NCI-H2196 (cell line): ENCODE measurements around the gene PNO1.
"Not testable (repeated sequence)": the region's sequence is repeated elsewhere in the genome, so short reads cannot be mapped to it uniquely, and the experiment has no call there.

Source experiments
- DNase-seq: peaks from one replicate; lab custom pipeline; 2025; ENCODE audit not compliant: unreplicated experiment; lab: John Stamatoyannopoulos, UW

PNO1 gene

DNA sequence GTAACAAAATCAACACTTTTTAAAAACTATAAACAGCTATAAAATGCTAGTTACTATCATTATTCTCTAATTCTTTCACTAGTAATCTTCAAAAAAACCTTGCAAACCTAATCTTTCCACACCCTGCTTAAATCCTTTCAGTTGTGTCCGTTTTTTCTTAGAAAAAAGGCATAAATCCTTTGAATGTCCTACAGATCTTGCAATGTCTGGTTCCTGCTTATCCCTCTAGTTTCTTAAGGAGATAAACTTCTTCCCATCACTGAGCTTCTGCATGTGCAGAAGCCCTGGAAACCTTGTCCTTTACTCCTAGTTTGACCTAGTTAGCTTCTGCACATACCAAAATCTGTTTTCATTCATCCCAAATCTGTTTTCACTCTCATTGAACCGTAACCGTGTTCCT lies 1.3 kb upstream of the PNO1 start:
- DNase-seq, result no peak

DNA sequence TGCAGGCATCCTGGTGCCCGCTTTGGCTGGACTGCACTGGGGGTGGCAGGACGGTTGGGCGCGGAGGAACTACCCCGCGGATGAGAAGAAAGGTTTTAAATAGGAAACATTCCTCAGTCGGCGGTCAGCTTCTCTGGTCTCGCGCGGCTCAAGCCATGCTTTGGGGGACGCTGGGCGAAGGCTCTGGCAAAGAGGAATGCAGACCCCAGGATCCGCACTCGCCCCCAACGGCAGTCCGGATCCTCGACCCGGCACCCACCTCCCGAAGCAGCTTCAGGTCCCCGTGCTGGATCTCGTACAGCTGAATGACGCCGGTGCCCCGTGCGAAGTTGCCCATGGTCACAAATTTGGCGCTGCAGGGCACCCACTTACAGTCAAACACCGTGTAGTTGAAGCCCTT lies 686 bp upstream of the PNO1 start:
- DNase-seq, result no peak

DNA sequence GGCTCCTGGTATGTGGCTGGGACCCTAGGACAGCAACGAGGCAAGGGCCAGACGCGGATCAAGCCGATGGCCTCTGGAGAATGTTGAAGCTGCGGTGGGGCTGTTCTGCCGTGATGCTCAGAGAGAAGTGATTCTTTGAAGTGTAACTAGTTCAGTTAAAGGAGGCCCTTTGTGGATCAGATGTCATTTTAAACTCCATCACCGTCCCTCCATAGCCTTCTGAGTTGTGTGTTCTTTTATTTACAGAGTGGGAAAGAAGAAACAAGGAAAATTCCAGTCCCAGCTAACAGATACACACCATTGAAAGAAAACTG lies 403 bp downstream of the PNO1 start:
- DNase-seq, result no peak

DNA sequence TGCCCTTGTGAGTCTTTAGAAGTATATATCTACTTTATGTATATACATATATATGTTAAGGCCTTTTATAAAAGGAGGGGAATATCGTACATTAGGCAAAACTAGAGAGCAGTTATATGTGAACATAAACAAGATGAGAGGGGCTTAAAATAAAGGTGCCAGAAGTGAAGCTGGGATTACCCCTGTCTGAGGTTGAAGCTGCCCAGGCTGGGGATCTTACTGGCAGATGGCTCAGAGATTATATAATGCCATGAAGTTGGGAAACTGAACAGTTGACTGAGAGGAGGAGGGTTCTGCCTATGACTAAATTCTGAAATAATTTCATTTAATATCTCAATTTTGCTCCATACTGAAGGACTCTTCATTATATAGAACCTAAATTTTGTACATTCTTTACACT lies 6.0 kb downstream of the PNO1 start:
- DNase-seq, result no peak

DNA sequence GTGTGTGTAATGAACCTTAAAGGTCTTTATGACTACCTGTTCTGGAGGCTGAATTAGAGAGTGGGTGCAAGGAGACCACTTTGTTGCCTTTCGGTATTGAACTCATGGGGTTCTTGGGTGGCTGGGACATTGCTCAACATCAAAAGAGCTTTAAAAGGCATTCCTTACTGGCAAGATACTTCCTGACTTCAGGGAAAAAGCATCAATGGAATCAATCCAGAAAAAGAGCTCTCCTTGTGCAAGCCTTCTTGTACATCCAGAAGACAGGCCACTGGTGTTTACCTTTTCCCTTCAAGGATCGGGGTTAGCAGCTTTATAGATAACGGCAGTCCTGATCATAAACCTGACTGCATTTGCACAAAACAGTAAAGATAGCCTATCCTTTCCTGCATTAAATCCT lies 9.5 kb downstream of the PNO1 start:
- no peak for DNase-seq

DNA sequence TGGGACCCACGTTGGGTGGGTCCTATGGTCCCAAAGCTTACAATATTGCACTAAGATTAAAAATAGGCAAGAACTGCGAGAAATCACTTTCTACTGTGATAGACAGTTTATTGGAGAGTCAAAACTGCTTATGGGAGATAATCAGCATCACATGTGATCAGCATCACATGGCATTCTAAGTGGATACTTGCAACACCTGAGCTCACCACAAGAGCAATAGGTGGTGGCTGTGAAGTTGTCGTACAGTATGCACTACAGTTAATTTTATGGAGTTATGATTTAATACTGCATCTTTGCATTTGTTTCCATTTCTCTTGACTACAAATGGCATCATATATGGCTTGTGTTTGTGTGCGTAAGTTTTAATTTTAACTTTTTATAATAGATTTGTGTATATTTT lies 11.6 kb downstream of the PNO1 start:
- DNase-seq, result no peak

DNA sequence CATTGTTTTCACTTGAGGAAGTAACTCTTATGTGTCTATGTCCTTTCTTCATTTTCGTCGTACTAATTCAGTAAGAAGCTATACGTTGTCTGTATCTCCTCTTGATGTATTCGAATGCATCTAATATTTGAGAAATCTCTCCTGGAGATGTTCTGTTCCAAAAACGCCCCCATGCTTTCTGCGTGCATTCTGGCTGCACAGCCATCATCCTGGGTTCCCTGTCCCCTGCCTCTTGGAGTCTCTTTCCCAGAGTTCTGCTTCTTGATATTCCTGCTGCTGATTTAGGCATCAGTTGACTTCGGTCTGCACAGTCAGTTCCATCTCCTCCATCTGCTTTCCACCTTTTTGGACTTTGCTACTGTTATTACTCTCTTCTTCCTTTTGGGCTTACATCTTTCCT lies 13.5 kb downstream of the PNO1 start:
- DNase-seq, result no peak

DNA sequence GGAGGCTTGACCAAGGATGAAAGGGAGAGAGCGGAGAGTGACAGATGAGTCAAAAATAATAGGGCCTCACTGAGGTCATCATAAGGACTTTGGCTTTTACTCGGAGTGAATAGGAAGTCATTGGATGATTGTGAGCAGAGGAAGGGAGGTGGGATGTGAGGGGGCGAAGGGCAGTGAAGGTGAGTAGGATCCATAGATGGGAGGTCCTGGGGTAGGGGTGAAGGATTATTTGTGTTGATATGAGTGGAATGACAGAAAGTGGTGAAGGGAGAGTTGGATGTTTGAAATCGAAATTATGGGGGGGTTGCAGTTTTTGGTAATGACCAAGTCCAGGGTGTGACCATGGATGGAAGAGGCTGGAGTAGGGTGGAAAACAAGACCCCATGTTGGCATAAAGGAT lies 14.0 kb downstream of the PNO1 start:
- DNase-seq, result no peak

DNA sequence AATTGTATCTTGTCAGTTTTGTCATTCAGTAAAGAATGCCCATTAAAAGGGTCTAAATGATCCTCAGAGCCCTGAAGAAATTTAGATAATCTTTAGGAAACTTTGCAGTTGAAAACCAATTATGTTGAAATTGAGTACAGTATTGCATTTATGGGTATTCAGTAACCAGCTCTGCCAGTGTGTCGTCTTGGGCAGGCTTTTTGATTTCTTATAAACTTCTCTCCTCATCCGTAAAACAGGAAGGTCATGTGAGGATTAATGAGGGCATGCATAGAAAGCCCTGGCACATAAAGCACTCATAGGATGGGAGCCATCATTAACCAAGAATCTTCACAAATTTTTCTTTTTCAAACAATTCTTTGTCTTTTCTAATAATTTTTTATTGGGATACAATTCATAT lies 14.8 kb downstream of the PNO1 start:
- DNase-seq, result no peak

DNA sequence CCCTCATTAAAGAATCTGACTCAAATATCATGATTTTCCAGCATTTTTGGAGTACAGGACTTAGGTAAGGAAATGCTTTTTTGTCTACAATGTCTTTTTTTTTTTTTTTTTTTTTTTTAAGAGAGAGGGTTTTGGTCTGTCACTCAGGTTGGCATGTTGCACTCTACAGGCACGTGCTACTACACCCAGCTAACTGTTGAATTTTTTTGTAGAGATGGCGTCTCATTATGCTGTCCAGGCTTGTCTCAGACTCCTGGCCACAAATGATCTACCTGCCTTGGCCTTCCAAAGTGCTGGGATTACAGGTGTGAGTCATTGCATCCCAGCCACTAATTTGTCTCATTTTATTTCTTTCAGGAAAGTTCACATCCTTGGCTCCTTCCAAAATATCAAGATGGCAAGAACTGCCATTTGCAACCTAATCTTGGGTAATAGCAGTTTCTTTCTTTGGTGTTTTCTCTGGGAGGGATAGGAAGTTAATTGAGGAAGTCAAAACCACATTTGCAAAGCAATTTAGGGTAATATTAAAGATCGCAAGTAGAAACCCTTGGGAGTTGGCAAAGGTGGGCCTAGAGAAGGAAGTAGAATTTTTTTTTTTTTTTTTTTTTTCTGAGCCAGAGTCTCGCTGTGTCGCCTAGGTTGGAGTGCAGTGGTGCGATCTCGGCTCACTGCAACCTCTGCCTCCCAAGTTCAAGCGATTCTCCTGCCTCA lies 15.5 kb downstream of the PNO1 start:
- DNase-seq, result no peak

DNA sequence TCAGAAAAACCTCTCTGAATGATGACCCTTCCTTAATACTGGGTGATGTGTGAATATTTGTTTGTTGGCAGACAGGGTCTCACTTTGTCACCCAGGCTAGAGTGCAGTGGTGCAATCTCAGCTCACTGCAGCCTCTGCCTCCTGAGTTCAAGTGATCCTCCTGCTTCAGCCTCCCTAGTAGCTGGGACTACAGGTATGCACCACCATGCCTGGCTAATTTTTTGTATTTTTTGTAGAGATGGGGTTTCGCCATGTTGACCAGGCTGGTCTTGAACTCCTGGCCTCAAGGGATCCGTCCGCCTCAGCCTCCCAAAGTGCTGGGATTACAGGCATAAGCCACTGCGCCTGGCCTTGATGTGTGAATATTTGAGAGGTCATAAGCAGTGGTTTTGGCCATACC lies 17.5 kb downstream of the PNO1 start:
- not testable (repeated sequence) for DNase-seq

DNA sequence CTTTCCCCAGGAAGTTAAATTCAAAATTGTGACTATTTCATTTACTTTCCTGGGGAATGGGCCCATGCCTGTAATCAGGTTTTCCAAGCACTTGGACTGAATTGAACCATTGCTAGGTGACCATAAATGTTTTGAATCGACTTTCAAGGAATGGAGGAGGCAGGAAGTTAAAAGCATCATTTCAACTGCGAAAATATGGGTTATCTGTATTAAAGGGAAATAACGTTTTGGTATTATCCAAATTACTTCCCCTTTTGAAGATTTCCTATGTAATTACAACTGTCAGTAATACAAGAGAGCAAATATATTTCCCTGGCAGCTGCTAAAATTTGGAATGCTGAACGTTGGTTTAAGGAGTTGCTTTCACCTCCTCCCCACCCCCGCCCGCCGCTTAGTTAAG lies 19.0 kb downstream of the PNO1 start:
- no peak for DNase-seq

DNA sequence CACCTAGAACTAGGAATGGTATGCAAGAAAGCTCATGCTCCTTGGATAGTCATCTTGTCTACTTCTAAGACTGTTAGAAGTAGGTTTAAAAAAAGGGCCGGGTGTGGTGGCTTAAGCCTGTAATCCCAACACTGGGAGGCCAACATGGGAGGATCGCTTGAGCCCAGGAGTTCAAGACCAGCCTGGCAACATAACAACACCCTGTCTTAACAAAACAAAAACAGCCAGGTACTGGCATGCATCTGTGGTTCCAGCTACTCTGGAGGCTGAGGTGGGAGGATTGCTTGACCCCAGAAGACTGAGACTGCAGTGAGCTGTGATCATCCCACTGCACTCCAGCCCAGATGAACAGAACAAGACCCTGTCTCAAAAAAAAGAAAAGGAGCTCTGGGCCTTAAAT lies 19.9 kb downstream of the PNO1 start:
- no peak for DNase-seq

DNA sequence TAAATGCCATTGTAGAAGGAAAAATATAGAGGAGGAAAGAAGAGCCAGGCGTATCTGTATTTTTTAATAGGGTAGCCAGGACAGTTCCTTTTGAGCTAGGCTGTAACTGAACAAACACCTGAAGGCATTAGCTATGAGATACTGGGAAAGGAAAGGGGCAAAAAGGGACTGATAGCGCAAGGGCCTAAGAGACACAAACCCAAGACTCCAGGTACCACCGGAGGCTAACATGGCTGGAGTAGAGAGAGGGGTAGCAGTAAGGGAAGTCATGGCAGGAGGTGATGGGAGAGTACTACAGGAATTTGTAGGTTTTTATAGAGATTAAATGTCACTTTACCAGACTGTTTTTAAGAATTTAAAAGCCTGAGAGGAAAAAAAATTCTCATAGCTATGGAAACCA lies 20.7 kb downstream of the PNO1 start:
- no peak for DNase-seq

DNA sequence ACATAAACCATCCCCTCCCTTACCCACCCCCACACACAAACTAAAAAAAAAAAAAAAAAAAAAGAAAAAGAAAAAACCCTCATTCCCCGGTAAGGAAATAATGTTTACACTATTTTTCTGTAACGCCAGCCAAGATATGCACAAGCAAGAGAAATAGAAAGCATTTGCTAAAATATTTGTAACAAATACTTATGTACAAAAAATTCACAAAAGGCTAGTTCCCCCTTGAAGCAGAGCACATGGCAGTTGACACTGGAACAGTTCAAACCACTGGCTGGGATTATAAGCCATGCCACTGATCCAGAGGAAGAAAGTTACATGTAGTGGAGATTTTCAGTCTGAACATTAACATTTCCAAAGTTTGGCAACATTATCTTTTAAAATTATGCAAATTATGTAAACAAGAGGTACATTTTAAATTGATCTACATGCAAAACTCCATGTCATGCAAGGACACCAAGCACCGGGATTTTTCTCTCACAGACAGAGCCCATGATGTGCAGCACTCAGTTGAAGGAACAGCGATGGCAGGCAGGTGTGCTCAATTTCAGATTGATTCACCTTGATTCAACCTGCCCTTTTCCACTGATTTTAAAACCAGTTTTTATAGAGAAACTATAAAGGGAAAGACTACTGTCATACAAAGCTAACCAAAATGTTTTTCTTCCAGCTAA lies 21.4 kb downstream of the PNO1 start:
- DNase-seq, result no peak

DNA sequence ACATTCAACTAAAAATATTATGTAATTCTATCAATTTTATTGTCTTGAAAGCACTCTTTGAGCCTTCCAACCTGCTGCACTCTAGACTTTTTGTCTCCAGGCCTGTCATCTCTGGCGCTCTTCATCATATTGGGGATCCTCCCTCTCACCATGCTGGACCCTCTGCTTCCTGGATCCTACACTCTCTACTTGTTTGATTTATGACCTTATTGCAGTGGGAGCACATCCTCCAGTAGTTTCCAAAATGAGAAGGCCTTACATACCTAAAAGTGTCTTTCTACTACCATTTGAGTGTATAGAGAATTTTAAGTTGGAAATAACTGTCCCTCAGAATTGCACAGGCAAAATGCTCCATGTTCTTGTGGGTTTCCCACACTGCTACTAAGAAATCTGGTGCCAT lies 25.2 kb downstream of the PNO1 start:
- no peak for DNase-seq

DNA sequence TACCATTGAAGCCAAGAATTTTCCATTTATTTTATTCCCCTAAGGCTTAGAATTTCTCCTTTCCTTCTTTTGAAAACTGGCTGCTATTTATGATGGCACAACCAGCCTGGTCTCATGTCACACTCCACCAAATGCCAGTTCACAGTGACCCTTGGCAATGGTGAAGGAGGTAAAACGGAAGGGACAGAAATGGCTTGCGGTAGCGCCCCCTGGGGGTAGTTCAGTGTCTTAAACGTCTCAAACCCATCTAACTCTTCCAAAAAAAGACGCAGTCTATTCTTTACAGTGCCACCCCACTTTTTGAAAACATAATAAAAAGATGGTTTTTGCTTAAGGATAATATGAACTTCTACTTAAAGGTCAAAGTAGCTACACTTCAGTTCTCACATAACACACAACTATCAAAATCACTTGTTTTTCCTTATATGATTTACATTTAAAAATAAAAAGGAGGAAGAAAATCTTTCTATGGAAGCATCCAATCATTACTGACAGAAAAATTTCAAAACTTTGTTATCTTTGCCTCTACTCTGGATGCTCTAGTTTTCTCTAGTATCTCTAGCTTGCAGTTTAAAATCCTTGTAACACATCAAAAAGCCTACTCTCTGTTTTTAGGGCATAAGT lies 28.0 kb downstream of the PNO1 start:
- DNase-seq, result no peak

DNA sequence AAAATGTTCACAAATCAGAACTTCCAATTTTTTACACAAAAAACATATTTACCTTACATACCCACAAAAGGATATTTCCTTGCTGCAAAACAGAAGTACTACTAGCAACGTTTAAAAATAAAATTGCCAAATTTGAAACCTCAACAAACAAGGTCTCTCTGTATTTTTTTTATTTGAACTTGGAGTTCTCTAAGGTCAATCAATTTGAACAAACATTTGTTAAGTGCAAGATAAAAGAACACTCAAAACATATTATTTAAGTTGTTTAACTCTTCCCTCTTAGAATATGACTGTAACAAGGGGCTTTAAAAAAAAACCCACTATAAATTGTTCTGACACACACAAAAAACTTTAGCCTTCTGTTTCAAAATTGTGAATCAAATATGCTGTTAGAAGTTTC lies 29.6 kb downstream of the PNO1 start:
- DNase-seq, result no peak

DNA sequence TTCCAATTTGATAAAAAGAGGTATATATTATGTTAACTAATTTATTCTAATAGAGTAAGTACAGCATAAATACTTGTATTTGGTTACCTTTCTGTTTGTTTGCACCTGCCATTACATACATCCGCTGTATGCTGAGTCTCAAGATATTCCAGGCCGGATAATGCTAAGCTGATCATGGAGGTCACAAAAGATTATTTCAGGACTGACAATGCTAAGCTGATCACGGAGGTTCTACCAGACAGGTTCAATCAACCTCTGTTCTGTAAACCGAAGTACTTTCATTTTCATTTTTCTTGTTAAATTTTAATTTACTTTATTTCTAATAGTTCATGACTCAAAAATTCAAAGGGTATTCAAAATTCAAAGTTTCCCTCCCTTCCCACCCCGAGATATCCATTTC lies 31.1 kb downstream of the PNO1 start:
- DNase-seq, result no peak

DNA sequence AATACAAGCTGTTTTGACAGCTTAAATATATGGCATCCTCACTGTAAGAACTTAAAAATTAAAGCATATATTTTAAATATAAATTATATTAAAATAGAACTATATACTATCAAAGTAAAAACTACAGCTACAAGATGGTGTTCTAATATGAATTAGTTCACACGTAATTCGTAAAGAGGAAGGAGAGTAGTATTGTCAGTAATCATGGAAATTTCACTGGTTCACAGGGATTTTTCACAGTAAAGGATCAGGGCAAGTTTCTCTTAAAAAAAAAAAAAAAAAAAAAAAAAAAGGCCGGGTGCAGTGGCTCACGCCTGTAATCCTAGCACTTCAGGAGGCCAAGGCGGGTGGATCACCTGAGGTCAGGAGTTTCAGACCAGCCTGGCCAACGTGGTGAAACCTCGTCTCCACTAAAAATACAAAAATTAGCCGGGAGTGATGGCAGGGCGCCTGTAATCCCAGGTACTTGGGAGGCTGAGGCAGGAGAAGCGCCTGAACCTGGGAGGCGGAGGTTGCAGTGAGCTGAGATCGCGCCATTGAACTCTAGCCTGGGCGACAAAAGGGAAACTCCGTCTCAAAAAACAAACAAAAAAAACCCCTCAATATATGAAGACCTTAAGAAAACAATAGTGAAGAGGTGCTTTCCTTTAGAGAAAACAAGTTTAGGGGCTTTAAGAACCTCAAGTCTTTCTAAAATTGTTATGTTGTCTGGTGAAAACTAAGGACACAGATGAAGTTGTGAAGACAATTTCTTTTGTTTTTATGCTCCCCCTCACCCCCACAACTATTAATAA lies 32.5 kb downstream of the PNO1 start:
- DNase-seq, result no peak

DNA sequence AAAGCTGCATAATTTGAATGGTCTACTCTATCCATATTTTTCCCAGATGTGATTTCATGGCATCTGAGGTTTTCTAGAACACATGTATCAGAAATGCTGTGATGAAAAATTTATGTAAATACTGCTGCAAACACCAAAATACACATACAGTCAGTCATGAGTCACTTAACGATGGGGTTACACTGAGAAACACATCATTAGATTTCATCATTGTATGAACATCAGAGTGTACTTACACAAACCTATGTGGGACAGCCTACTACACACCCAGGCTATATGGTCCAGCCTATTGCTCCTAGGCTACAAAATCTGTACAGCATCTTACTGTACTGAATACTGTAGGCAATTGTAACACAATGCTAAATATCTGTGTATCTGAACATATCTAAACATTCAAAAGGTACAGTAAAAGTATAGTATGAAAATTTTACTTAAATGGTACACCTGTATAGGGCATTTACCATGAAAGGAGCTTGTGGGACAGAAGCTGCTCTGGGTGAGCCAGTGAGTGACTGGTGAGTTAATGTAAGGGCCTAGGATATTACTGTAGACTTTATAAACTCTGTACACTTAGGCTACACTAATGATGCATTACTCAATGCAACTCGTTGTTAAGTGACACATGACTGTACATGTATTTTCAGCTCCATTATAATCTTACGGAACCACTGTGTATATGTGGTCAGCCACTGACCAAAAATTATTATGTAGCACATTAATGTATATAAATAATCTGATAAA lies 33.5 kb downstream of the PNO1 start:
- DNase-seq, result no peak
